ENCODE data around the gene PROZ.

The PROZ gene

GRCh38 chr13:113120300-113121182, 37.9 kb upstream of the PROZ start:
- no peak for DNase-seq

GRCh38 chr13:113121183-113121927, 37.1 kb upstream of the PROZ start:
- no peak for DNase-seq

- DNase-seq: no peak
These were observed 36.4 kb upstream of the PROZ start for GRCh38 chr13:113121928-113122471.

GRCh38 chr13:113122550-113123225, 35.8 kb upstream of the PROZ start, which contains the start of gene F10:
TSS of gene F10 (plus strand) at chr13:113122799. CDS start at chr13:113122856, 57 bp downstream.
- no peak for DNase-seq

- no peak for DNase-seq
These were observed 34.9 kb upstream of the PROZ start for GRCh38 chr13:113123226-113124201.

GRCh38 chr13:113124211-113124970, 34.1 kb upstream of the PROZ start:
- no peak for DNase-seq

- DNase-seq: no peak
These were observed 32.8 kb upstream of the PROZ start for GRCh38 chr13:113125506-113126264.

GRCh38 chr13:113126265-113127150, 31.9 kb upstream of the PROZ start:
- no peak for DNase-seq

GRCh38 chr13:113129480-113129879, 29.0 kb upstream of the PROZ start:
- no peak for DNase-seq

- no peak for DNase-seq
These were observed 28.3 kb upstream of the PROZ start for GRCh38 chr13:113129921-113130750.

- DNase-seq: no peak
These were observed 23.1 kb upstream of the PROZ start for GRCh38 chr13:113135281-113135760.

- no peak for DNase-seq
These were observed 20.7 kb upstream of the PROZ start for GRCh38 chr13:113137691-113138298.

GRCh38 chr13:113138792-113139551, 19.5 kb upstream of the PROZ start:
- DNase-seq: no peak

GRCh38 chr13:113139577-113139976, 18.9 kb upstream of the PROZ start:
- no peak for DNase-seq

- DNase-seq: no peak
These were observed 17.5 kb upstream of the PROZ start for GRCh38 chr13:113140677-113141600.

GRCh38 chr13:113141601-113141970, 16.9 kb upstream of the PROZ start:
- DNase-seq: no peak

Measured in NCI-H1105 treated with DMSO at 0.1 percent for 48 hours (cell line).